HG03354 (cell line): ENCODE measurements around the gene TBC1D9.

Experiments used
- ATAC-seq: cut with Tn5 transposase; IDR thresholded peaks from one replicate; pipeline ENCODE4 v1.9.1; 2021; ENCODE audit warnings: mild to moderate bottlenecking; ENCODE audit not compliant: unreplicated experiment, poor library complexity, severe bottlenecking

TBC1D9 gene

DNA sequence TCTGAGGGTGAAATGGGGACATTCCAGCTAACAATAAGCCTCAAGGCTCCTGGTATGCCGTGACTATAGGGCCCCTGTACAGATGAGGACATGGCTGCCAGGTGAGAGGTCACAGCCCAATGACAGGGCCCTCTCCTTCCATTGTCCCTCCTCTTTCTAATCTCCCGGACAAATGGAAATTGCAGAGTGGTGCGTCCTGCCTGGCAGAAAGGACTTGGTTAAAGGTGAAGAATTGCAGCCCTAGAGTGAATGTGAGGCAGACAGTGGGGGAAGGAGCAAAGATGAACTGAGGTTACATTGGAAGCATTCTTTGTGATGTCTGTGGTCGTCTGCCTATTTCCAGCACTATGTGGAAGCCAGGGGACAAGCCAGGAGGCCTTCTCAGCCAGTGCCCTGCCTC lies 180.7 kb downstream of the TBC1D9 start:
- no peak for ATAC-seq

- ATAC-seq, result no peak
Measured at GRCh38 chr4:140571620-140572019, 184.6 kb downstream of the TBC1D9 start.
